Measurements from ENCODE around the gene DPAGT1. TPM values are rescaled to one million over a fixed set of nuclear protein-coding genes. Genes with fewer than 3 reads are reported as not detected.

Gene DPAGT1
- polyA plus RNA-seq, 2 donors, result 16.5 to 21.5 TPM

DNA sequence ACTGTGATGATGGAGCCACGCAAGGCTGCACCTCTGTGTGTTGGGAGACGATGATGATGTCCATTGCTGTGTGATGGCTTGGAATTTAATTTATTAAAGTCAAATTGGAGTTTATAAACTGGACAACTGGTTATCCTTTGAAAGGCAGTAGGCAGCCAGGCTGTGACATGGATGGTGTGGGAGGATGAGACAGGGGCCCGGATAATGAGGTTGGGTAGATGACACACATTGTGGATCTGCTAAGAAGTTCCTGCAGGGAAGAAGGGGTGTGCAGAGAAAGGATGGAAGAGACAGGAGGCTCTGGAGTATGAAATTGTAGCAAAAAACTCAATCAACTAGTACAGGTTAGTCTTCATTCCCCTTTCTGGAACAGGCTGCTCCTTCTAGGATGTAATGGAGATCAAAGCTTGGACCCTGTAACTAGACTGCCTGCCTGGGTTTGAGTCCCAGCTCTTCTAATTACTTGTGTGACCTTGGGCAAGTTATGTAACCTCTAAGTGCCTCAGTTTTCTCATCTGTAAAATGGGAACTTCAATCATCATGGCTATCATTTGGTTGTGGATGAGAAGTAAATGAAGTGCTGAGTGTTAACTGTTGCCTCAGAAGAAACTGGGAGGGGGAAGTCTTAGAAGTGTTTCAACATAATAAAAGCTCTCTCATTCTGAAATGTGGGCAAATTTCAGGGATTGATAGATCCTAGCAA lies 15.5 kb upstream of the DPAGT1 start:
- Histone ChIP-seq H3K36me3 (ENCODE audit: control insufficient read depth in 2 of 2, insufficient read depth in 2 of 2, low read length in 1 of 2) (peaks cover 3 to 20% of the 10 kb centered on the region in 2 donors), H3K27me3 (ENCODE audit: control insufficient read depth in 1 of 2, insufficient read depth in 2 of 2, low read length in 2 of 2) (no peaks in the 10 kb centered on the region), H3K4me3 (ENCODE audit: low read depth in 1 of 2, low read length in 2 of 2) (no peak overlapping the region), H3K4me1 (ENCODE audit: control insufficient read depth in 2 of 2, insufficient read depth in 2 of 2, low read length in 1 of 2) (peaks cover 0 to 4% of the 10 kb centered on the region in 2 donors), H3K27ac (ENCODE audit: low read depth in 2 of 2, low read length in 1 of 2) (no peak overlapping the region), H3K9me3 (ENCODE audit: control insufficient read depth in 2 of 2, insufficient read depth in 1 of 2, low read depth in 1 of 2, low read length in 1 of 2) (no peaks in the 10 kb centered on the region)
- WGBS, 2 donors, result 92 to 96% methylated on average over 3 of the region's 3 CpGs

- Histone ChIP-seq H3K36me3 (ENCODE audit: control insufficient read depth in 2 of 2, insufficient read depth in 2 of 2, low read length in 1 of 2) (peaks cover 3 to 24% of the 10 kb centered on the region in 2 donors), H3K9me3 (ENCODE audit: control insufficient read depth in 2 of 2, insufficient read depth in 1 of 2, low read depth in 1 of 2, low read length in 1 of 2) (no peaks in the 10 kb centered on the region), H3K4me3 (ENCODE audit: low read depth in 1 of 2, low read length in 2 of 2) (no peak overlapping the region), H3K27ac (ENCODE audit: low read depth in 2 of 2, low read length in 1 of 2) (no peak overlapping the region), H3K27me3 (ENCODE audit: control insufficient read depth in 1 of 2, insufficient read depth in 2 of 2, low read length in 2 of 2) (no peaks in the 10 kb centered on the region), H3K4me1 (ENCODE audit: control insufficient read depth in 2 of 2, insufficient read depth in 2 of 2, low read length in 1 of 2) (peaks cover 0 to 4% of the 10 kb centered on the region in 2 donors)
- WGBS, 2 donors, result 72 to 79% methylated on average over 5 of the region's 5 CpGs
Measured at GRCh38 chr11:119116601-119117000, 14.9 kb upstream of the DPAGT1 start.

GRCh38 chr11:119116235-119116594 lies 14.6 kb upstream of the DPAGT1 start:
- H3K36me3 ChIP-seq (ENCODE audit: control insufficient read depth in 2 of 2, insufficient read depth in 2 of 2, low read length in 1 of 2), result peaks cover 3 to 28% of the 10 kb centered on the region in 2 donors
- H3K4me3 ChIP-seq (ENCODE audit: low read depth in 1 of 2, low read length in 2 of 2), result no peak overlapping the region
- H3K27me3 ChIP-seq (ENCODE audit: control insufficient read depth in 1 of 2, insufficient read depth in 2 of 2, low read length in 2 of 2), result no peaks in the 10 kb centered on the region
- H3K4me1 ChIP-seq (ENCODE audit: control insufficient read depth in 2 of 2, insufficient read depth in 2 of 2, low read length in 1 of 2), result peaks cover 0 to 4% of the 10 kb centered on the region in 2 donors
- 91% methylated on average over 10 of the region's 10 CpGs for WGBS, 2 donors
- H3K9me3 ChIP-seq (ENCODE audit: control insufficient read depth in 2 of 2, insufficient read depth in 1 of 2, low read depth in 1 of 2, low read length in 1 of 2), result no peaks in the 10 kb centered on the region
- H3K27ac ChIP-seq (ENCODE audit: low read depth in 2 of 2, low read length in 1 of 2), result peak overlapping the region in 1 of 2 donors; percentile 14

DNA sequence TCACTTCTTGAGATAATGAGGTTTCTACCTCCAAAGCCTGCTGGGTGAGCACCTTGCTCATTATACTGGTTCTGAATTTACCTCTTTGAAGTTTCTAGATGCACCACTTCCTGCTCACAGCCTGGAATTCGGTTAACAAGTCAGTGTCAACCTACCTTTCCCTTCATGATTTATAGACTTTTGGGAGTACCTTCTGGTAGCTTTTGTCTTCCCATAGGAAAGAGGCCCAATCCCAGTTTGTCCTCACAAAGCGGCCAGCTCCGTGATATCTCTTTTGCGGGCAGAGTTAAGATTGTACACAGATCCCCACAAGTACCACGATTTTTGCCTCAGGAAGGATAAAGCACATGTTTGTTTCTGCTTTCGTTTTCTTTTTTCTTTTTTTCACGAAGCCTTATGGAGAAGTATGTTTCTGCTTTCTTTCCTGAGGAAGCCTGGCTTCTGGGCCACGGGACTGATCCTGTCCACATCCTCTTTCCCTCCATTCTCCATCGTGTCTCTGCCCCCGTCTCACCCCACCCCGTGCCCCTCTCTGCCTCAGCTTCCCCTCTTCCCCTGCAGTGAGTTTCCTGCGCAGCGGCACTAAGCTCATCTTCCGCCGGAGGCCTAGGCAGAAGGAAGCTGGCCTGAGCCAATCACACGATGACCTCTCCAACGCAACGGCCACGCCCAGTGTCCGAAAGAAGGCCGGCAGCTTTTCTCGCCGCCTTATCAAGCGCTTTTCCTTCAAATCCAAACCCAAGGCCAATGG lies 14.0 kb upstream of the DPAGT1 start:
- H3K27ac ChIP-seq (ENCODE audit: low read depth in 2 of 2, low read length in 1 of 2), result peak overlapping the region in 1 of 2 donors; percentile 14
- H3K9me3 ChIP-seq (ENCODE audit: control insufficient read depth in 2 of 2, insufficient read depth in 1 of 2, low read depth in 1 of 2, low read length in 1 of 2), result no peaks in the 10 kb centered on the region
- H3K36me3 ChIP-seq (ENCODE audit: control insufficient read depth in 2 of 2, insufficient read depth in 2 of 2, low read length in 1 of 2), result peaks cover 3 to 33% of the 10 kb centered on the region in 2 donors
- WGBS, 2 donors, result 70 to 71% methylated on average over 24 of the region's 24 CpGs
- H3K4me3 ChIP-seq (ENCODE audit: low read depth in 1 of 2, low read length in 2 of 2), result no peak overlapping the region
- H3K4me1 ChIP-seq (ENCODE audit: control insufficient read depth in 2 of 2, insufficient read depth in 2 of 2, low read length in 1 of 2), result peaks cover 0 to 4% of the 10 kb centered on the region in 2 donors
- H3K27me3 ChIP-seq (ENCODE audit: control insufficient read depth in 1 of 2, insufficient read depth in 2 of 2, low read length in 2 of 2), result no peaks in the 10 kb centered on the region

- Histone ChIP-seq H3K9me3 (ENCODE audit: control insufficient read depth in 2 of 2, insufficient read depth in 1 of 2, low read depth in 1 of 2, low read length in 1 of 2) (no peaks in the 10 kb centered on the region), H3K36me3 (ENCODE audit: control insufficient read depth in 2 of 2, insufficient read depth in 2 of 2, low read length in 1 of 2) (peaks cover 3 to 36% of the 10 kb centered on the region in 2 donors), H3K4me1 (ENCODE audit: control insufficient read depth in 2 of 2, insufficient read depth in 2 of 2, low read length in 1 of 2) (peaks cover 0 to 4% of the 10 kb centered on the region in 2 donors), H3K27me3 (ENCODE audit: control insufficient read depth in 1 of 2, insufficient read depth in 2 of 2, low read length in 2 of 2) (no peaks in the 10 kb centered on the region), H3K27ac (ENCODE audit: low read depth in 2 of 2, low read length in 1 of 2) (no peak overlapping the region), H3K4me3 (ENCODE audit: low read depth in 1 of 2, low read length in 2 of 2) (no peak overlapping the region)
- WGBS, 2 donors, result 84 to 88% methylated on average over 5 of the region's 5 CpGs
Measured at GRCh38 chr11:119114351-119114750, 12.7 kb upstream of the DPAGT1 start.

DNA sequence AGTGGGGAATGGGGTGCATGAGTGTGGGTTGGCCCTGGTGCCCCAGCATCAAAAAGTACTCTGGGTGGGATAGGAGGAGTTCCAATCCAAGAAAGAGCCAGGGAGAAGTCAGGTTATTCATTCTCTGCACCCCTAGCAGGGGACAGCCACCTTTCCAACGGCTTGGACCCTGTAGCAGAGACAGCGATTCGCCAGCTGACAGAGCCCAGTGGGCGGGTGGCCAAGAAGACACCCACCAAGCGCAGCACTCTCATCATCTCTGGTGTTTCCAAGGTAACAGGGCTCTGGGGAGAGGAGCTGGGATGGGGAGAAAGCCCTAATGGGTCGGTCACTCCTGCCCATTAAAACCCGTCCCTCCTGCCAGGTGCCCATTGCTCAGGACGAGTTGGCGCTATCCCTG lies 12.1 kb upstream of the DPAGT1 start:
- Histone ChIP-seq H3K27me3 (ENCODE audit: control insufficient read depth in 1 of 2, insufficient read depth in 2 of 2, low read length in 2 of 2) (no peaks in the 10 kb centered on the region), H3K4me1 (ENCODE audit: control insufficient read depth in 2 of 2, insufficient read depth in 2 of 2, low read length in 1 of 2) (peaks cover 3 to 10% of the 10 kb centered on the region in 2 donors), H3K9me3 (ENCODE audit: control insufficient read depth in 2 of 2, insufficient read depth in 1 of 2, low read depth in 1 of 2, low read length in 1 of 2) (no peaks in the 10 kb centered on the region), H3K27ac (ENCODE audit: low read depth in 2 of 2, low read length in 1 of 2) (no peak overlapping the region), H3K4me3 (ENCODE audit: low read depth in 1 of 2, low read length in 2 of 2) (no peak overlapping the region), H3K36me3 (ENCODE audit: control insufficient read depth in 2 of 2, insufficient read depth in 2 of 2, low read length in 1 of 2) (peaks cover 3 to 36% of the 10 kb centered on the region in 2 donors)
- WGBS, 2 donors, result 94 to 97% methylated on average over 9 of the region's 9 CpGs

GRCh38 chr11:119112314-119113020 lies 10.8 kb upstream of the DPAGT1 start:
- Histone ChIP-seq H3K36me3 (ENCODE audit: control insufficient read depth in 2 of 2, insufficient read depth in 2 of 2, low read length in 1 of 2) (peaks cover 3 to 36% of the 10 kb centered on the region in 2 donors), H3K27ac (ENCODE audit: low read depth in 2 of 2, low read length in 1 of 2) (no peak overlapping the region), H3K27me3 (ENCODE audit: control insufficient read depth in 1 of 2, insufficient read depth in 2 of 2, low read length in 2 of 2) (no peaks in the 10 kb centered on the region), H3K4me1 (ENCODE audit: control insufficient read depth in 2 of 2, insufficient read depth in 2 of 2, low read length in 1 of 2) (peaks cover 6 to 14% of the 10 kb centered on the region in 2 donors), H3K9me3 (ENCODE audit: control insufficient read depth in 2 of 2, insufficient read depth in 1 of 2, low read depth in 1 of 2, low read length in 1 of 2) (no peaks in the 10 kb centered on the region), H3K4me3 (ENCODE audit: low read depth in 1 of 2, low read length in 2 of 2) (no peak overlapping the region)
- WGBS, 2 donors, result 88 to 91% methylated on average over 12 of the region's 12 CpGs

GRCh38 chr11:119111361-119111925 lies 9.8 kb upstream of the DPAGT1 start:
- H3K36me3 ChIP-seq (ENCODE audit: control insufficient read depth in 2 of 2, insufficient read depth in 2 of 2, low read length in 1 of 2), result peaks cover 3 to 36% of the 10 kb centered on the region in 2 donors
- H3K4me3 ChIP-seq (ENCODE audit: low read depth in 1 of 2, low read length in 2 of 2), result no peak overlapping the region
- no peaks in the 10 kb centered on the region for H3K27me3 ChIP-seq (ENCODE audit: control insufficient read depth in 1 of 2, insufficient read depth in 2 of 2, low read length in 2 of 2)
- WGBS, 2 donors, result 95 to 97% methylated on average over 11 of the region's 11 CpGs
- H3K9me3 ChIP-seq (ENCODE audit: control insufficient read depth in 2 of 2, insufficient read depth in 1 of 2, low read depth in 1 of 2, low read length in 1 of 2), result no peaks in the 10 kb centered on the region
- peaks cover 6 to 18% of the 10 kb centered on the region in 2 donors for H3K4me1 ChIP-seq (ENCODE audit: control insufficient read depth in 2 of 2, insufficient read depth in 2 of 2, low read length in 1 of 2)
- H3K27ac ChIP-seq (ENCODE audit: low read depth in 2 of 2, low read length in 1 of 2), result peak overlapping the region in 1 of 2 donors; percentile 26

DNA sequence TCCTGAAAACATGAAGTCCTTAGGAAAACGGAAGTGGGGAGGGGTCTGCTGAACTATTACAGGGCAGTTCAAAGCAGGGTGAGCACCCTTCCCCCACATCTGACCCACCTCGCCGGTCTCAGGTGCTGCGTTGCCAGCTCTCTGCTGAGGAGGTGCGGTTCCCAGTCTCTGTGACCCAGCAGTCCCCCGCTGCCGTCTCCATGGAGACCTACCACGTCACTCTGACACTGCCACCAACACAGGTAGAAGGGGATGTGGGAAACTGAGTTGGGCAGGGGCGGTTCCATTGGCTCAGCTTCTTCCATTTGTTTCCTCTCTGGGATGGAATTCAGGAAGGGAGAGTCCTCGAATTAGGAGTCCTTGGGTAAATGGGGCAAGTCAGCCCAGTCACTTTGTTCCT lies 8.8 kb upstream of the DPAGT1 start:
- Histone ChIP-seq H3K4me1 (ENCODE audit: control insufficient read depth in 2 of 2, insufficient read depth in 2 of 2, low read length in 1 of 2) (peaks cover 6 to 18% of the 10 kb centered on the region in 2 donors), H3K9me3 (ENCODE audit: control insufficient read depth in 2 of 2, insufficient read depth in 1 of 2, low read depth in 1 of 2, low read length in 1 of 2) (no peaks in the 10 kb centered on the region), H3K27ac (ENCODE audit: low read depth in 2 of 2, low read length in 1 of 2) (no peak overlapping the region), H3K27me3 (ENCODE audit: control insufficient read depth in 1 of 2, insufficient read depth in 2 of 2, low read length in 2 of 2) (no peaks in the 10 kb centered on the region), H3K4me3 (ENCODE audit: low read depth in 1 of 2, low read length in 2 of 2) (no peak overlapping the region), H3K36me3 (ENCODE audit: control insufficient read depth in 2 of 2, insufficient read depth in 2 of 2, low read length in 1 of 2) (peaks cover 0 to 32% of the 10 kb centered on the region in 2 donors)
- 84 to 87% methylated on average over 10 of the region's 10 CpGs for WGBS, 2 donors

Data from esophagus (tissue), 2 donors.